Skeletal muscle tissue (tissue), 4 donors: ENCODE data around the gene SLC7A1. TPM values are rescaled to one million over a fixed set of nuclear protein-coding genes. Genes with fewer than 3 reads are reported as not detected.

Experiments
- H3K27ac ChIP-seq: one replicate; pipeline ENCODE4 v1.7.0; 2013; ENCODE audit warnings: mild to moderate bottlenecking, low read depth, low read length, inconsistent platforms
- H3K27me3 ChIP-seq, 3 donors: one replicate each; pipeline ENCODE4 v1.7.0; 2013; ENCODE audit warnings: low read length in 3 of 3; ENCODE audit not compliant: control insufficient read depth in 3 of 3, insufficient read depth in 3 of 3
- H3K36me3 ChIP-seq, 3 donors: one replicate each; pipeline ENCODE4 v1.7.0; 2013; ENCODE audit warnings: low read length in 3 of 3; ENCODE audit not compliant: control insufficient read depth in 3 of 3, insufficient read depth in 3 of 3
- H3K4me1 ChIP-seq, 3 donors: one replicate each; pipeline ENCODE4 v1.7.0; 2013; ENCODE audit warnings: low read length in 3 of 3, mild to moderate bottlenecking in 3 of 3; ENCODE audit not compliant: control insufficient read depth in 3 of 3, insufficient read depth in 3 of 3
- H3K4me3 ChIP-seq, 3 donors: one replicate each; pipeline ENCODE4 v1.7.0; 2013; ENCODE audit warnings: low read length in 3 of 3
- H3K9ac ChIP-seq, 3 donors: one replicate each; pipeline ENCODE4 v1.7.0; 2013; ENCODE audit warnings: low read length in 3 of 3, mild to moderate bottlenecking in 3 of 3, moderate library complexity in 2 of 3, low read depth in 1 of 3
- H3K9me3 ChIP-seq, 3 donors: one replicate each; pipeline ENCODE4 v1.7.0; 2013; ENCODE audit warnings: low read length in 3 of 3; ENCODE audit not compliant: control insufficient read depth in 3 of 3
- total RNA-seq: library from RNA; depleted of rRNA; stranded (reverse); fragments of >200 nt; gene quantifications from one replicate; pipeline ENCODE4 v1.2.3, GENCODE V29; 2014
- donor health status: Osteomylitis.

The SLC7A1 gene
- total RNA-seq, 1 donor from 2014 or later: 4.2 TPM

- H3K9me3 ChIP-seq: no peaks in the 10 kb centered on the region
- H3K4me3 ChIP-seq: no peak overlapping the region
- H3K27me3 ChIP-seq: peaks cover 13 to 60% (median 28%) of the 10 kb centered on the region in 3 donors
- H3K4me1 ChIP-seq: peaks cover 8 to 21% (median 13%) of the 10 kb centered on the region in 3 donors
- no peaks in the 10 kb centered on the region for H3K36me3 ChIP-seq
- no peak overlapping the region for H3K27ac ChIP-seq
- no peak overlapping the region for H3K9ac ChIP-seq
Observed at GRCh38 chr13:29499506-29500165, 95.9 kb downstream of the SLC7A1 start.

GRCh38 chr13:29498426-29499040 is 97.0 kb downstream of the SLC7A1 start:
- Histone ChIP-seq H3K4me1 (peaks cover 8 to 21% (median 13%) of the 10 kb centered on the region in 3 donors), H3K27me3 (peaks cover 7 to 53% (median 19%) of the 10 kb centered on the region in 3 donors), H3K36me3 (no peaks in the 10 kb centered on the region), H3K9me3 (no peaks in the 10 kb centered on the region), H3K9ac (no peak overlapping the region), H3K27ac (no peak overlapping the region), H3K4me3 (no peak overlapping the region)

GRCh38 chr13:29497137-29497654 is 98.3 kb downstream of the SLC7A1 start:
- Histone ChIP-seq H3K27ac (peak overlapping the region; percentile 2), H3K4me1 (peaks cover 8 to 13% (median 11%) of the 10 kb centered on the region in 3 donors), H3K9ac (no peak overlapping the region)

DNA sequence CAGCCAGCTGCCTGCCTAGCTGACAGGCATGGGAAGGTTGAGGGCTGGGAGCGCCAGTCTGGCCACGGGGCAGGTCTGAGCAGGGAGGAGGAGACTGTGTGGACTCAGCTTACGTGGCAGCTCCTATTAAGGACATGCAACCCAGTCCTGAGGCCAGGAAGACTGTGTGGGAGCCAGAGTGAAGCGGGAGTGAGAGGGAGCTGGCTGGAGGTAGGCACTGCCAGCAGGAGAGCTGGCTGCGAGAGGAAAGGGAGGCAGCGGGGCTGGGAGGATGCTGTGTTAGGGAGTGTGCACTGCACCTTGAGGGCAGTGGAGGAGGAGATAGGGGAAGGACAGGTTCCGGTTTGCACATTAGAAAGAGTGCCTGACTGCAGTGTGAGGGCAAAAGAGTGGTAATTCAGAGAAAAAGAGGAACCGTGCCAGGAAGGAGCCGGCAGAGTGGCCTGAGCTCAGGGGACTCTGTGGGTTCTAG is 99.2 kb downstream of the SLC7A1 start:
- no peak overlapping the region for H3K9ac ChIP-seq
- no peak overlapping the region for H3K27ac ChIP-seq
- peaks cover 7 to 33% (median 8%) of the 10 kb centered on the region in 3 donors for H3K27me3 ChIP-seq
- no peaks in the 10 kb centered on the region for H3K36me3 ChIP-seq
- no peaks in the 10 kb centered on the region for H3K9me3 ChIP-seq
- peaks cover 8 to 13% (median 11%) of the 10 kb centered on the region in 3 donors for H3K4me1 ChIP-seq
- no peak overlapping the region for H3K4me3 ChIP-seq

More at GRCh38 chr13:29497137-29497654, 98.3 kb downstream of the SLC7A1 start:
- no peaks in the 10 kb centered on the region for H3K9me3 ChIP-seq
- no peak overlapping the region for H3K4me3 ChIP-seq
- H3K36me3 ChIP-seq: no peaks in the 10 kb centered on the region
- peaks cover 7 to 42% (median 9%) of the 10 kb centered on the region in 3 donors for H3K27me3 ChIP-seq

DNA sequence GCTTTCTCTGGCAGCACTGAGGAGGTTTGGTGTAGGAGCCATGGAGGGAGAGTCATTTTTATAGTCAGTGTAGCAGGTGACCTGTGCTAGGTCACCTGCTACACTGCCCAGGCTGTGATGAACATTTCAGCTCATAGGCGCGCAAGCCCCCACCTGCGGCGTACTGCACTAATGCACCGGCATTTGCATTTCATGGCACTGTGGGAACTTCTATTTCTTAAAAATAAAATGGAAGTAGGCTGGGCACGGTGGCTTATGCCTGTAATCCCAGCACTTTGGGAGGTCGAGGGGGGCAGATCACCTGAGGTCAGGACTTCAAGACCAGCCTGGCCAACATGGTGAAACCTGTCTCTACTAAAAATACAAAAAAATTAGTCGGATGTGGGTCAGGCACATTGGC is 101.0 kb downstream of the SLC7A1 start:
- peaks cover 7 to 26% (median 8%) of the 10 kb centered on the region in 3 donors for H3K27me3 ChIP-seq
- no peaks in the 10 kb centered on the region for H3K9me3 ChIP-seq
- H3K4me1 ChIP-seq: peaks cover 8 to 13% (median 11%) of the 10 kb centered on the region in 3 donors
- no peaks in the 10 kb centered on the region for H3K36me3 ChIP-seq
- H3K27ac ChIP-seq: no peak overlapping the region
- H3K9ac ChIP-seq: no peak overlapping the region
- H3K4me3 ChIP-seq: no peak overlapping the region

DNA sequence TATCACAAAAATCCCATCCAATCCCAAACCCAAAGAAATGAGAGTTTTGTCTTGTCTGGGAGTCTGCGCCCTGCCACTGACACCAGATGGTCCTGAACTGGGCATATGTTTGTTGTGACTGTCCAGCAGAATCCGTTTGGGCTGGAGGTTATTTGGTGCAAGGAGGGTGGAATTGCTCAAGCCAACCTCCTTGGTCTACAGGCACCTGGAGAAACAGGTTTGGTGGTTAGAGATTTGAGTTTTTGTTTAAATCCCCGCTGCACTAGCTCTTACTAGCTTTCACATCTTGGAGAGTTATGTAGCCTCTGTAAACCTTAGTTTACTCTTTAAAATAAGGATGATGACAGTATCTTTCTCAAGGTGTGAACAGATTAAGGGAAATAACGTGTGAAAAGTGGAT is 101.7 kb downstream of the SLC7A1 start:
- Histone ChIP-seq H3K27me3 (peaks cover 7 to 21% (median 8%) of the 10 kb centered on the region in 3 donors), H3K9ac (no peak overlapping the region), H3K27ac (no peak overlapping the region), H3K4me1 (peaks cover 8 to 13% (median 11%) of the 10 kb centered on the region in 3 donors), H3K36me3 (no peaks in the 10 kb centered on the region), H3K4me3 (no peak overlapping the region), H3K9me3 (no peaks in the 10 kb centered on the region)

DNA sequence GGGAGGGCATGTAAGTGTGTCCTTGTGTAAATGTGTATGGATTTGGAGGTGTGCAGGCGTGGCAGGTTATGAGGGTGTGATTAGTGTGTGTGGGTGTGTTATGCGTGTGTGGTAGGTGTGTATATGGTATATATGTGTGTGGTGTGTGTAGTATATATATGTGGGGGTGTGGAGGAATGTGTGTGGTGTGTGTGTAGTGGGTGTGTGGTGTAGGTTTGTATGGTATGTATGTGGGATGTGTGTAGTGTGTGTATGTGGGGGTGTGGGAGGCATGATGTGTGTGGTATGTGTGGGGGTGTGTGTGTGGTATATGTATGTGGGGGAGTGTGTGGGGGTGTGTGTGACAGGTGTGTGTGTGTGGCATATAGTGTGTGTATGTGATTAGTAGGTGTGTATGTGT is 104.2 kb downstream of the SLC7A1 start:
- H3K9ac ChIP-seq: no peak overlapping the region
- no peak overlapping the region for H3K27ac ChIP-seq
- no peaks in the 10 kb centered on the region for H3K9me3 ChIP-seq
- peaks cover 1 to 4% (median 4%) of the 10 kb centered on the region in 3 donors for H3K4me1 ChIP-seq
- H3K4me3 ChIP-seq: no peak overlapping the region
- H3K27me3 ChIP-seq: peaks cover 8% of the 10 kb centered on the region in 3 donors
- no peaks in the 10 kb centered on the region for H3K36me3 ChIP-seq

- Histone ChIP-seq H3K36me3 (no peaks in the 10 kb centered on the region), H3K4me1 (no peaks in the 10 kb centered on the region), H3K27me3 (peaks cover 4 to 8% (median 8%) of the 10 kb centered on the region in 3 donors), H3K27ac (no peak overlapping the region), H3K4me3 (no peak overlapping the region), H3K9me3 (no peaks in the 10 kb centered on the region), H3K9ac (no peak overlapping the region)
Observed at GRCh38 chr13:29490561-29490885, 105.0 kb downstream of the SLC7A1 start.

- Histone ChIP-seq H3K9ac (no peak overlapping the region), H3K27ac (no peak overlapping the region), H3K27me3 (peaks cover 4 to 8% (median 8%) of the 10 kb centered on the region in 3 donors), H3K4me1 (no peaks in the 10 kb centered on the region), H3K36me3 (no peaks in the 10 kb centered on the region), H3K4me3 (no peak overlapping the region), H3K9me3 (no peaks in the 10 kb centered on the region)
Observed at GRCh38 chr13:29489650-29490560, 105.6 kb downstream of the SLC7A1 start.
